Head of caudate nucleus (tissue), 42 donors: ENCODE results near the gene TENM4.
A peak's percentile ranks its signal among the peaks of the same experiment; 100 is the strongest.
"Not testable (repeated sequence)": the region's sequence is repeated elsewhere in the genome, so short reads cannot be mapped to it uniquely, and the experiment has no call there.

Experiments used
- DNase-seq, 42 donors: peaks; one replicate each; pipeline versions ENCODE4 v3.0.0 to v3.0.0-alpha.2; 2020 to 2021; ENCODE audit warnings: mixed read lengths in 7 of 42
- intact Hi-C: fragments of 100-400 bp; cut with DNase I; formaldehyde crosslinking; loops from one replicate; pipeline ENCODE4 v1.15.0; 2022

Gene TENM4

DNA sequence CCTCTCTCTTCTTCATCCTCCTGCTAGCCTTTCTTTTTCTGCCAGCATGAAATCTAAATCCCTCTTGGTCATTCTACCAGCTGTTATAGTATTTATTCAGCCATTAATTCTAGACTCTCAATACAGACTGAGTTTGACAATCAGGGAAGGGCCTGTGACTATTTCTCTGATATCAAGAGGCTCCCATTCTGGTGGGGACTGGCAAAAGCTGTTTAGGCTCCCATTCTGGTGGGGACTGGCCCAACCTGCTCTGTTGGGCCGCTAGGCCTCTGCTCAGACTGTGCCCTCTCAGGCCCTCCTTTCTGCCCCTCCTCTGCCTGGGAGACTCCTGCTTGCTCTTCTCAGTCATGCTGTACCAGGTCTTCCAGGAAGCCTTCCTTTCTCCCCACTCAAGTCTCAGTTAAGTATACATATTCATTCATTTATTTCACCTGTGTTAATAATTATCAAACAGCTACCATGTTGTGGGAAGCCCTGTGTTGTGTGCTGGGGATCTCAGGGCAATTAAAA is 542.5 kb downstream of the TENM4 start:
- DNase-seq, result no peak

DNA sequence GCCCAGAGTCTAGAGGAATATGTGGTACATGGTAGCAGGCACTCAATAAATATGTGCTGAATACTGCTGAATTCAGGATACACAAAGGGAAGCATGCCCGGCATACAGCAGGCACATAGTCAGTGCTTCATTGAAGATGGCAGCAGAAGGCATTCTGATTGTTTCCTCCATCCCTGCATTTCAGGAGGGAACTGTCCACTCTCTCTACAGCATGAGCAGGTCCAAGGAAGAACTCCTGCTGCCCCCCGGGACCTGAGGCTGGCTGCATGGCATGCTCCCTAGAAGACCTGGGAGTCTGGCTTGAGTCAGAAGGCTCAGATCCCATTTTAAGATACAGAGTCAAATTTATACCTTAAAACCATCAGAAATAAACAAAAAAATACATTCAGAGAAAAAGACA is 546.8 kb downstream of the TENM4 start:
- intact Hi-C loops, result no loop called here
- DNase-seq, result no peak

More for the DNA sequence above, 542.5 kb downstream of the TENM4 start:
- intact Hi-C loops, result no loop called here

DNA sequence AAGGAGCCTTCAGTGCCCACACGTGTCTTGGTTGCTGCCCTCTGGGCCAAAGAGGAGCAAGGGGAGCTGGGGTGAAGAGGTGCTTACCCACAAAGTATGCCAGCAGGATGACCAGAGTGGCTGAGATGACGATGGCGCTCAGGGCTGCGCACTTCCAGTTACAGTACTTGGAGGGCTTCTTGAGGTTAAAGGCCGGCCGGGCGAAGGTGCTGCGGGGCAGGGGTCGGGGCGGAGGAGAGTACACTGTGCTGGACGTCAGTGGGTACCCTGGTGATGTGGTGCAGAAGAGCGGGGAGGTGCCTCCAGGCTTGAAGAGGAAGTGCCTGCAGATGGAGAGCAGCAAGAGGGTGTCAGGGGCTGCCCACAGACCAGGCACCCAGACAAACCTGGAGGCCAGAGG is 551.1 kb downstream of the TENM4 start:
- intact Hi-C loops, result no loop called here
- no peak for DNase-seq

DNA sequence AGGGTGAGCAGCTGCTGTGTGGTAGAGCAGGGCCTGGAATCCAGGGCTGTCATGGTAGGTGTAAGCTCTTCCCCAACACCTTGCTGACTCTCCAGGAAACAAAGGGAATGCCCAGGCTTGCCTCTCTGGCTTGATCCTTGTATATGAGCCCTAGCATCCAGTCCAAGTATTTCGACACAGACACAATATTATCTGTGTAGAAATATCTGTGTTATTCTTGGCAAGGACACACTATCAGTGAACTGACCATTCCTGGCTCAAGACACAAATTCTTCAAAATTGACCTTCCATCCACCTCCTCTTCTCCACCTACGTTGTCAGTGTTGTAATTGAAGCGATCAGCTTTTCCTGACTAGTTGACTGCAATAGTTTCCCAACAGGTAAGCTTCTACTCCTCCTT is 554.2 kb downstream of the TENM4 start:
- intact Hi-C loops, result no loop called here
- no peak for DNase-seq

DNA sequence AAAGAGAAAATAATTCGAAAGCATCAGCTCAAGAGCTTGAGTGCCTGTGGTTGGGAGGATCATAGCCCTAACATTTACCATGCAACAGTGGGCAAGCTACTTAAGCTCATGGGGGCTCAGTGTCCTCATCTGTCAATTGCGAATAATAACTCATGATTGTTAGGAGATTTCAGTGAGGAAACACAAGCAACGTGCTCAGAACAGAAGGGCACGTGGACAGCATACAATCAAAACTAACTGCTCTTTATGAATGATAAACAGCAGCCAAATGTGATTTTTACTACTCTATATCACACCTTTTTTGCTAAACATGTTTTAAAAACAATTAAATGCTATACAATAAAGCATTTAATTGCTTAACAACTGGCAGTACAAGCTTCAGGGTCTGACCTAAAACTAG is 556.1 kb downstream of the TENM4 start:
- intact Hi-C loops, result no loop called here

DNA sequence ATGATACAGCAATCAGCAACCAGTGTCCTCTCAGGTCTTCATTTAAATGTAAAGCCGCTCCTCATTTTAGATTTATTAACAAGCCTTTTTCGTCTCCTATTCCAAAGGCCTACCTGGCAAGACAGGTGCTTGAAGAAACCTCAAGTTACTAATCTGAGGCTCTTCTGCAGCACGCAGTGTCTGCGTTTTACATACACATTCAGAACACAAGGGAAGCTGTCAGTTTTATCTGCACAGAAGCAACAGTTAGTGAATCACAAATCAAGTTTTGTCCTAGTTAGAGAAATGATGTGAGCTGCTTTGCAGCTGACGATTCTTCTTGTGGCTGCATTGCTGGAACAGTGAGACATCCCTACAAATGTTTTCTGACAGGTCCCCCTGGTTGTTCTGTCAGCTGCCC is 557.3 kb downstream of the TENM4 start:
- intact Hi-C loops, result no loop called here
- DNase-seq, result peak in 14 of 42 donors; percentile 7 to 71 (median 38)

More for the DNA sequence above, 556.1 kb downstream of the TENM4 start:
- DNase-seq, result no peak

DNA sequence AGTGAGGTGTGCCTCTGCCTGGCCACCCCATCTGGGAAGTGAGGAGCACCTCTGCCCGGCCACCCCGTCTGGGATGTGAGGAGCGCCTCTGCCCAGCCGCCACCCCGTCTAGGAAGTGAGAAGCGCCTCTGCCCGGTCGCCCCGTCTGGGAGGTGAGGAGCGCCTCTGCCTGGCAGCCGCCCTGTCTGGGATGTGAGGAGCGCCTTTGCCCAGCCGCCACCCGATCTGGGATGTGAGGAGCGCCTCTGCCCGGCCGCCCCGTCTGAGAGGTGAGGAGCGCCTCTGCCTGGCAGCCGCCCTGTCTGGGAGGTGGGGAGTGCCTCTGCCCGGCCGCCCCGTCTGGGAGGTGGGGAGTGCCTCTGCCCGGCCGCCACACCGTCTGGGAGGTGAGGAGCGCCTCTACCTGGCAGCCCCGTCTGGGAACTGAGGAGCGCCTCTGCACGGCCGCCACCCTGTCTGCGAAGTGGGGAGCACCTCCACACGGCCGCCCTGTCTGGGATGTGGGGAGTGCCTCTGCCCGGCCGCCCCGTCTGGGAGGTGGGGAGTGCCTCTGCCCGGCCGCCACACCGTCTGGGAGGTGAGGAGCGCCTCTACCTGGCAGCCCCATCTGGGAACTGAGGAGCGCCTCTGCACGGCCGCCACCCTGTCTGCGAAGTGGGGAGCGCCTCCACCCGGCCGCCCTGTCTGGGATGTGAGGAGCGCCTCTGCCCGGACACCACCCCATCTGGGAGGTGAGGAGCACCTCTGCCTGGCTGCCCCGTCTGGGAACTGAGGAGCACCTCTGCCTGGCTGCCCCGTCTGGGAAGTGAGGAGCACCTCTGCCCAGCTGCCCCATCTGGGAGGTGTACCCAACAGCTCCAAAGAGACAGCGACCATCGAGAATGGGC is 561.5 kb downstream of the TENM4 start:
- intact Hi-C loops, result not testable (repeated sequence)

DNA sequence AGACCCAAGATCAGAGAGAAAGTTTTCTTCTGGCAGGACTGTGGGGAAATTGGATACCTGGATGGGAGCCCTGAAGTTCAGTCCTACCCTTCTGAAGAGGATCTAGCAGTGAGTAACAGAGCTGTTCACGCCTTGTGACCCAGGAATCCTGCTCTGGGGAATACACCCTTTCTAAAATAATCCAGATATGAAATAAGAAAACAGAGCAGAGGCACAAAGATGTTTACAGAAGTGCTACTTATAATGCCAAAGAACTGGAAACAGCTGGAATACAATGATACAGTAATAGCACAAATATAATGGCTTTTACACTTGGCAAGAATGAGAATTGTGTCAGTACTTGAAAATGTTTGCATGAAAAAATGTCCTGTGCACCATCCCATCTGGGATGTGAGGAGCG is 562.2 kb downstream of the TENM4 start:
- no peak for DNase-seq
- intact Hi-C loops, result no loop called here

More for the DNA sequence above, 561.5 kb downstream of the TENM4 start:
- not testable (repeated sequence) for DNase-seq

DNA sequence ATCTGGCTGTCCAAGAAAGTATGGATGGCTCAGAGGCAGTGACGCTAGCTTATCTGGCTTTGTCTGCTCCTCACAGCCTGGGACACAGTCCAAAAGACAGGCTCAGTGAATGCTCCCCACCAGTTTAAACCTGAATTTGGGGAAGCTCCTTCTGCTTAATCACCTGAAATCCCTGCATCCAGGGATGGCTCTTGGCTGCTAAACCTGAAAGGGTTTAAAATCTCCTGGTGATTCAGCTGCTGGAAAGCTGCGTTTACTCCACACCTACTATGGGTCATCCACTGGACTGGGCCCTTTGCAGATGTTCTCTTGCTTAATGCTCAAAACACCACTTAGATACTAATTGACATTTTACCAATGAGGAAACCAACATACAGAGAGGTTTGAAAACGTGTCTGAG is 564.2 kb downstream of the TENM4 start:
- DNase-seq, result no peak
- intact Hi-C loops, result no loop called here

DNA sequence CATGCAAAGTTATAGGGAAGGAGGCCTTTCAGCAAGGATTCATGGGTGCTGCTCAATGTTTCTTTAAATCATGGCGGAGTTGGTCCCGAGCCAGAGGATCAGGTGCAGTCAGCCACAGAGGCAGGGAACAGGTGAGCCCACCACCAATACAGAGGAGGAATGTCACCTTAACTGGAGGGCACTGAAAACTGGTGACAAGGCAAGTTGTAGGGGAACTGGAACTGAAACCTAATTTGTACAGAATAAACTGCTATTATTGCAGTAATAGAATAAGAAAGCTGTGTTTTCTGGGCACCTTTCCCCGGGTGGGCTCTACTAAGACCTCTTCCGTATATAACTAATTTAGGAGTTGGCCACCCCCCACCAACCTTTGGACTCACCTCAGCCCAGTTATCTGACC is 570.2 kb downstream of the TENM4 start:
- DNase-seq, result no peak
- intact Hi-C loops, result no loop called here

DNA sequence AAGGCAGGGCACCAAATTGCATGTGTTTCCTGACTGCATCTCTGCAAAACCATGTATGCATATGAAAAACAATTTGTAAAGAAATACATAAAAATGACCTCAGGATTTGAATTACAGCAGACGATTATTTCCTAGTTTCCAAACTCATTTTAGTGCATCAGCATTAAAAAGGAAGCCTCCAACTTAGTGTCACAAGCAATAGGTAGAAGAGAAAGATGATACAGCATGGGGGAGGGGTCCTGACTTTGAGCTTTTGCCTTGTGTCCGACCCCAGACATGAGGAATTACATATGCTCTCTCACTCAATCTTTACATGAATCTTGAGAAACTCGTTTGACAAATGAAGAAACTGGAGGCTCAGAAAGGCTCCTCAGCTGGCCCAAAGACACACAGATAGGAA is 571.5 kb downstream of the TENM4 start:
- no peak for DNase-seq
- intact Hi-C loops, result no loop called here

DNA sequence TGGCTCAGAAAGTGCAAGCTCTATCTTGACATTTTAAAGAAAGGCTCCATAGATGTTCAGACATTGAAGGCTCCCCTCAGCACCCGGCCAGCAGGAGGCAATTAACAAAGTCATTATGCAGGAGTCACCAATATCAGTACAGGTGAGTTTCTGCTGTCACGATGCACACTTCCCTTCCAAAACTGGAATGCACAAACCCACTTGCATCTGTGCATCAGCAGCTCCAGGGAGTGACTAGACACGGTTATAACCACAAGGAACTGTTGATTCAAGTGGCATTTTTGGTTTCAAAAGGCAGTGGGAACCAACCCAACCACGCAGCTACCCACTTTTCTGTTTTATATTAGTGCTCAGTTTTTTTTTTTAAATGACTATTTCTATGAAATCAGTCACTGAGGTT is 572.3 kb downstream of the TENM4 start:
- DNase-seq, result no peak
- intact Hi-C loops, result no loop called here

DNA sequence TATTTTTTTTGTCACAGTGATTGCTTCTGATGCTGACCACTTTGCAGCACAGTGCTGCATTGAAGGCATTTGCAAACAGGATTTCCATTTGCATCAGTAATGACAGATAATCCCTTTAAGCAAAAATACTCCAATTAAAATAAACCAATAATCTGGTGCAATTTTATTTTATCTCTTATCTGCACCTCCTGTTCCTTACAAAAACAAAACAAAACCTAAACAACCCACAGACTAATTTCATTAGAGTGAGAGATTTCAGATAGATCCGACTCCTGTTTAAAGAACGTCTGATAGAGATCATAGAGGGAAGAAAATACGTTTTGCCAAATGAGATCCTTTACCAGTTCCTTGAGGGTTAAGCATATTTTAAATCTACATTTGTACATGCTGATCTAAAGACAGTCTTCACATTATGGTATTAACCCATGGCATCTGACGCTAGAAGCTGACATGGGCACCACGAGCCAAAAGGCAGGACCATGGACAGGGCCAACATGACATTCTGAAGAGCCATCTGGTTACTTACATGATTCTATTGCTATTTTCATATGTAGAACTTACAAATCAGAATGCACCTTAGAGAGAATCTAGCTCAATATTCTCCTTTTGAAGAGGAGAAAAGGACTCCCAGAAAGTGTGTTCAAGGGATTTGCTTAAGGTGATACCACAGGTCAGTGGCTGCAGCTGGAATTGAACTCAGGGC is 580.0 kb downstream of the TENM4 start:
- no peak for DNase-seq
- intact Hi-C loops, result no loop called here

DNA sequence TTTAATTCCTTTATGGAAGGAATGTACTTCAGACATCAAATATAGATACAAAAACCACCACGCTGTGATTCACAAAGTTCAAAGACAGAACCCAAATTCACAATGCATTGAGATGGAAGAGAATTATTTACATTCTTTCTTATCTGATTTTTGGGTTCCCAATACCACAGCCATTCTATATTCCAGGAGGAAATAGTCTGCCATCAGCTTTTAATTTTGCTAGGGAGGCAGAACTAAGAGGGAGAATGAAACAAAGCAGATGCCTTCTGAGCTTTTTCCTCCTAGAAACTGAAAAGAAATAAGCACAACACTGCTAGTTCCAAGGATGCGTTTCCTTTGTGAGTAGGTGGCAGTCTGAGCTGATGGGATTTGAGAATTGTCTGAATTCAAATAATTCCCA is 583.1 kb downstream of the TENM4 start:
- DNase-seq, result peak in 1 of 42 donors; percentile 13
- intact Hi-C loops, result no loop called here

DNA sequence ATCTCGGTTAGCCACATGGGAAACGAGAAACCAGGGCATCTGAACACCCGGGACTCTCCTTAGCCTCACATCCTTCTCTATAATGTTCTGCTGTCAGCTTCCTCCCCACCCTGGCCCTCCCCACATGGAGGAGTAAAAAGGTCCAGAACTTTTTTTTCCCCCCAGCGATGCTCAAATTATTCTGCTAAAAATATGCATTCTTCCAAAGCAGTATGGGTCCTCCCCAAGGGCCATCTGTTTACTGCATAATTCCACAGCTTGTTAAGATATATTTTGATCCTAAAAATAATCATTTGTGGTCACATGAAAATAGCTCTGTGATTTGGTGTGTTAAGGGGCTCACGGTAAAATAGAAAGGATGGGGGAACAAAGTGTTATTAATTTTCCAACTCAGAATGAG is 584.6 kb downstream of the TENM4 start:
- DNase-seq, result no peak

DNA sequence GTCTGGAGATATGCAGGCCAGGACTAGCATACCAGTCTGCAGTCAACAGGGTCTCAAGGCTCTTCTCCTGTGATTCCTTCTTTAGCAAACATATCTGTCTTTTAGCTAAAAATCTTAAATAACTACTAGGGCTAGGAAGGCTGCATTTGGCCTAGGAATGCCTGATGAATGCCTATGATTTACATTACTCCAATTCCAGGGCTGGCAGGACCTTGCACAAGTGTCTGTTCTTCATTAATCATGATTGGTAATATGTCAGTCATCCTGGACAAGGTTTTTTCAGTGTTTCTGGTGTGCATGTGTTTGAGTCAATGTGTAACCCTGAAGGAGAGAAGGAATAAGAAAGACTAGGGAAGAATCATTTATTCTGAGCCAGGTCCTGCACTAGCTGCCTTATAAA is 585.7 kb downstream of the TENM4 start:
- intact Hi-C loops, result no loop called here
- no peak for DNase-seq

More for the DNA sequence above, 584.6 kb downstream of the TENM4 start:
- intact Hi-C loops, result no loop called here

DNA sequence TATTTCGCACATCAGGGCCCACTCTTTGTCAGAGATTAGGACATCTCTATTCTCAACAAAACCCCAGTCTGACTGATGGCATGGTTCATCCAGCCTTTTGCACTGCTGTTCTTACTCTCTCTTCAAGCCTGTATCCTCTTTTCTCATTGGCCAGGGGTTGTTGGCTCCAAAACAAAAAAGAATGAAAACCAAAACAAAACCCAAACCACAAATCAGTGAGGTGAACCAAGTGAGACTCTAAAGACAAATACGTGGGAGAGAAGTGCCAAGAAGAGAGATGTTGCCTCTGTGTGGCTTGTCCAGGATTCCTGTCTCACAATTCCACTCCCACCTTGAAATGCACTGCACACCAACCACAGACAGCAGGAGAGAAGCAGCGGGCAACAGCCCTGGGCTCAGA is 587.3 kb downstream of the TENM4 start:
- DNase-seq, result no peak
- intact Hi-C loops, result no loop called here

DNA sequence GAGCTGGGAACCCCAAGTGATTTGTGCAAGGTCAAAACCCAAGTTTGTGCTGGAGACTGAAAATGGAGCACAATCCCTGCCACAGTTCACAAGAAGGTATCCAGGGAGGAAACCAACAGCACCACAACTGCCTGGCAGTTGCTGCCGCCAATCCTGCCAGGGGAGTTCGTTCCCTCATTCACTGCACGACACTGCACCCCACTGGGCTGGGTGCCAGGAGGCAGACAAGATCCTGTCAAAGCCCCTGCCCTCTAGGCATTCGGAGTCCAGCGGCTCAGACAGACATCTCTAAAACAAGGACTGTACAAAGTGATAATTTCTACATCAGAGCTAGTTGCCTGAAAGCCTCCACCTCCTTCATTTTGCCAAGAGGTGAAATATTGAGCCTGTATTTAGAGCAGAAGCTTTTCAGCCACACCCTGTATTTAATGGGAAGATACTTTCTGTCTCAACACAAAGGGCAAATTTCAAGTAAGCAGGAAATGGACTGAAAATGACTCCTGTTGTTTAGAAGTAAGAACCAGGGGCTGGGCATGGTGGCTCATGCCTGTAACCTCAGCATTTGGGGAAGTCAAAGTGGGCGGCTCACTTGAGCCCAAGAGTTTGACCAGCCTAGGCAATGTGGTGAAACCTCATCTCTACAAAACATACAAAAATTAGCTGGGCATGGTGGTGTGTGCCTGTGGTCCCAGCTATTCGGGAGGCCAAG is 588.8 kb downstream of the TENM4 start:
- peak in 1 of 42 donors; percentile 18 for DNase-seq

DNA sequence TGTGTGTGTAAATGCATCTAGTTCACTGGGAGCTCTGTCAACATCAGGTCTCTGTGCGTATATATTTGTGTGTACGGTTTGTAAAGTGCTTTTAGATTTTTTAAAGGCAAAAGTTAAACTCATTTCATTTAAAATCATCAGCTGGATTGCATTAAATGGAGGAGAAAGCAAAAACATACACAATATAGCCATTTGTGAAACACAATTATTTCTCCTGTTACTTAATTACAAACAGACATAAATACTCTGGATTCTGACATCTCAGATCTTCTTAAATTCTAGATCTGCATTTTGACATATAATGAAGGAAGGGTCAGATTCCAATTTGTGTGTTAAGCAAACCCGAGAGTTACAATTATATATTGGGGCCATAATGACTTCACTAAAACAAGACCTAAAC is 590.8 kb downstream of the TENM4 start:
- intact Hi-C loops, result no loop called here

More for the DNA sequence above, 588.8 kb downstream of the TENM4 start:
- intact Hi-C loops, result no loop called here

DNA sequence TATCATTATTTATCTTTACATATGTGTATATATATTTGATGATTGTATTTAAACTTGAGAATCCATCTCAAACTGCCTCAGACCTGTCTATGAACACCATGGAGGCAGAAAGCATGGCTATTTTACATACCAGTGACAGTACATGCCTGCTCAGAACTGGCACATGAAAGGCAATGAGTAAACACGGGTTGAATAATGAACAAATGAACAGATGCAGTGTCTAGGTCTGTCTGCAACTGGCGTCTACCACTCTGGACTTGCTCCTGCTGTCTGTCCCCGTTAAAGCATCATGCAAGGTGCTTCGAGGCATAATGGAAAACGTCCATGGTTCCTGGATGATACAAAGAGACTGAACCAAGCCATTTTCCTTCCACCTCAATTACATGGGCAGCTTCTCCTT is 594.6 kb downstream of the TENM4 start:
- intact Hi-C loops, result no loop called here
- DNase-seq, result no peak

More for the DNA sequence above, 590.8 kb downstream of the TENM4 start:
- DNase-seq, result no peak
